A549 treated with Hydrocortisone at 1 μM for 4 hours (cell line): ENCODE results near the gene S100A3. TPM values are rescaled to one million over a fixed set of nuclear protein-coding genes. Genes with fewer than 3 reads are reported as not detected.

Source experiments
- total RNA-seq: library from RNA; stranded (reverse); fragments of 200-300 nt; extraction: Qiagen RNA extraction; gene quantifications from 5 replicates; pipeline ENCODE4 v1.2.3, GENCODE V29; 2022

Gene S100A3
- total RNA-seq = 107 to 126 TPM (median 115 TPM) in 5 replicates

GRCh38 chr1:153548722-153549688 lies at the start of gene S100A3:
TSS of gene S100A3 (minus strand) at chr1:153549258. CDS start at chr1:153548485, 773 bp downstream.

GRCh38 chr1:153565529-153566374 lies 16.7 kb upstream of the S100A3 start, which contains the start of gene S100A2:
TSS of gene S100A2 (minus strand) at chr1:153565844. CDS start at chr1:153563877, 1,967 bp downstream.

GRCh38 chr1:153545067-153546055 lies 3.7 kb downstream of the S100A3 start, which contains the start of gene S100A4:
TSS of gene S100A4 (minus strand) at chr1:153545806. CDS start at chr1:153544794, 1,012 bp downstream.

GRCh38 chr1:153540394-153541361 lies 8.4 kb downstream of the S100A3 start, which contains the start of gene S100A5:
TSS of gene S100A5 (minus strand) at chr1:153540934. CDS start at chr1:153540191, 743 bp downstream.

GRCh38 chr1:153535242-153536011 lies 13.6 kb downstream of the S100A3 start, which contains the start of gene S100A6:
TSS of gene S100A6 (minus strand) at chr1:153535991. CDS start at chr1:153535339, 652 bp downstream.

Other genes starting within 250 kb of the S100A3 start
- gene PGLYRP3, start 236.3 kb downstream of the S100A3 start, total RNA-seq = not detected in 5 replicates
- not detected in 5 replicates for gene PGLYRP4, start 200.4 kb downstream of the S100A3 start, total RNA-seq
- gene S100A9, start 191.4 kb downstream of the S100A3 start, total RNA-seq = 0.46 to 1.2 TPM (median 0.75 TPM) in 4 of 5 replicates, not detected in the other
- not detected in 5 replicates for gene S100A12, start 173.6 kb downstream of the S100A3 start, total RNA-seq
- not detected in 5 replicates for gene S100A8, start 158.2 kb downstream of the S100A3 start, total RNA-seq
- not detected in 5 replicates for gene S100A7A, start 132.7 kb downstream of the S100A3 start, total RNA-seq
- not detected in 5 replicates for gene S100A7, start 88.6 kb downstream of the S100A3 start, total RNA-seq
- 2,973 to 4,069 TPM (median 3,618 TPM) in 5 replicates for gene S100A6, start 13.3 kb downstream of the S100A3 start, total RNA-seq
- gene S100A5, start 8.3 kb downstream of the S100A3 start, total RNA-seq = 0.64 to 1.2 TPM (median 0.83 TPM) in 5 replicates
- 1,517 to 1,961 TPM (median 1,696 TPM) in 5 replicates for gene S100A4, start 3.5 kb downstream of the S100A3 start, total RNA-seq
- 19.0 to 37.7 TPM (median 28.0 TPM) in 5 replicates for gene S100A2, start 16.6 kb upstream of the S100A3 start, total RNA-seq
- gene S100A16, start 63.9 kb upstream of the S100A3 start, total RNA-seq = 487 to 581 TPM (median 545 TPM) in 5 replicates
- 0.14 to 0.82 TPM (median 0.52 TPM) in 5 replicates for gene S100A14, start 67.1 kb upstream of the S100A3 start, total RNA-seq
- 155 to 191 TPM (median 185 TPM) in 5 replicates for gene S100A13, start 78.2 kb upstream of the S100A3 start, total RNA-seq
- 0.61 to 1.1 TPM (median 0.83 TPM) in 5 replicates for gene S100A1, start 79.2 kb upstream of the S100A3 start, total RNA-seq
- 75.2 to 85.0 TPM (median 76.0 TPM) in 5 replicates for gene CHTOP, start 84.8 kb upstream of the S100A3 start, total RNA-seq
- gene SNAPIN, start 109.4 kb upstream of the S100A3 start, total RNA-seq = 53.6 to 62.1 TPM (median 59.1 TPM) in 5 replicates
- gene ILF2, start 121.7 kb upstream of the S100A3 start, total RNA-seq = 260 to 307 TPM (median 274 TPM) in 5 replicates
- gene NPR1, start 129.4 kb upstream of the S100A3 start, total RNA-seq = 1.6 to 2.5 TPM (median 1.9 TPM) in 5 replicates
- 18.7 to 21.0 TPM (median 20.5 TPM) in 5 replicates for gene INTS3, start 178.8 kb upstream of the S100A3 start, total RNA-seq
- gene SLC27A3, start 226.1 kb upstream of the S100A3 start, total RNA-seq = 0.84 to 1.8 TPM (median 1.0 TPM) in 5 replicates